MM.1S (cell line): ENCODE results near the gene PHF19.

ENCODE experiments used
- EZH2 ChIP-seq: fragments of 300-600 bp; sonication (generic); optimal IDR thresholded peaks from 2 replicates; pipeline ENCODE3; 2017; ENCODE audit warnings: low read depth, mild to moderate bottlenecking, antibody characterized with exemption, low read length, mixed read lengths
- TF ChIP-seq, protein P1 (sequence below): fragments of 300-600 bp; sonication (generic); IDR thresholded peaks from 2 replicates; pipeline ENCODE4 v1.5.1; 2016; ENCODE audit warnings: antibody characterized with exemption, low read length, mixed read lengths

DNA sequence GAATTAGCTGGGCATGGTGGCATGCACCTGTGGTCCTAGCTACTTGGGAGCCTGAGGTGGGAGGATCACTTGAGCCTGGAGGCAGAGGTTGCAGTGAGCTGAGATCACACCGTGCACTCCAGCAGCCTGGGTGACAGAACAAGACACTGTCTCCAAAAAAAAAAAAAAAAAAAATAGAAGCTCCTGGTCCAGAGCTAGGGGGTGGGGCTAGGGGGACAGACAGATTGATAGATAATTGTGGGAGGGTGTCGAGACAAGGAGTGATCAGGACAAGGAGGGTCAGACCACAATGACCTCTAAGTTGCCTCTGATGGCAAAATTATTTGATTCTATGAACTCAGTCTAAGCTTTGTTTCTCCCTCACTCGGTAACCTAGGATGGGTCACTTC lies 6.6 kb upstream of the PHF19 start:
- TF ChIP-seq, protein P1, sequence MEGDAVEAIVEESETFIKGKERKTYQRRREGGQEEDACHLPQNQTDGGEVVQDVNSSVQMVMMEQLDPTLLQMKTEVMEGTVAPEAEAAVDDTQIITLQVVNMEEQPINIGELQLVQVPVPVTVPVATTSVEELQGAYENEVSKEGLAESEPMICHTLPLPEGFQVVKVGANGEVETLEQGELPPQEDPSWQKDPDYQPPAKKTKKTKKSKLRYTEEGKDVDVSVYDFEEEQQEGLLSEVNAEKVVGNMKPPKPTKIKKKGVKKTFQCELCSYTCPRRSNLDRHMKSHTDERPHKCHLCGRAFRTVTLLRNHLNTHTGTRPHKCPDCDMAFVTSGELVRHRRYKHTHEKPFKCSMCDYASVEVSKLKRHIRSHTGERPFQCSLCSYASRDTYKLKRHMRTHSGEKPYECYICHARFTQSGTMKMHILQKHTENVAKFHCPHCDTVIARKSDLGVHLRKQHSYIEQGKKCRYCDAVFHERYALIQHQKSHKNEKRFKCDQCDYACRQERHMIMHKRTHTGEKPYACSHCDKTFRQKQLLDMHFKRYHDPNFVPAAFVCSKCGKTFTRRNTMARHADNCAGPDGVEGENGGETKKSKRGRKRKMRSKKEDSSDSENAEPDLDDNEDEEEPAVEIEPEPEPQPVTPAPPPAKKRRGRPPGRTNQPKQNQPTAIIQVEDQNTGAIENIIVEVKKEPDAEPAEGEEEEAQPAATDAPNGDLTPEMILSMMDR: no peak
- TF ChIP-seq EZH2: no peak
